MM.1S (cell line): ENCODE results near the gene HIPK2.

Source experiments
- DNase-seq: peaks from one replicate; pipeline ENCODE4 v3.0.0-alpha.2; 2015
- H2AFZ ChIP-seq: fragments of 300-600 bp; sonication (generic); 2 replicates; pipeline ENCODE4 v1.6.0; 2016; ENCODE audit warnings: antibody characterized with exemption, low read length
- H3F3A ChIP-seq: fragments of 300-600 bp; sonication (generic); 2 replicates; pipeline ENCODE4 v1.6.1; 2016; ENCODE audit warnings: mild to moderate bottlenecking, antibody characterized with exemption, low read length, moderate library complexity, mixed read lengths; ENCODE audit not compliant: insufficient read depth
- H3K27ac ChIP-seq: fragments of 300-600 bp; sonication (generic); 2 replicates; pipeline ENCODE4 v1.5.1; 2016; ENCODE audit warnings: mild to moderate bottlenecking, low read length
- H3K27me3 ChIP-seq: fragments of 300-600 bp; sonication (generic); replicated peaks from 2 replicates; pipeline ENCODE4 v1.6.0; 2016; ENCODE audit warnings: low read length; ENCODE audit not compliant: insufficient read depth
- H3K36me3 ChIP-seq: fragments of 300-600 bp; sonication (generic); replicated peaks from 2 replicates; pipeline ENCODE4 v1.6.1; 2016; ENCODE audit warnings: mild to moderate bottlenecking, low read length, mixed read lengths; ENCODE audit not compliant: insufficient read depth
- H3K4me1 ChIP-seq: fragments of 300-600 bp; sonication (generic); 2 replicates; pipeline ENCODE4 v1.6.1; 2016; ENCODE audit warnings: low read length, mixed read lengths
- H3K4me2 ChIP-seq: fragments of 300-600 bp; sonication (generic); 2 replicates; pipeline ENCODE4 v1.6.0; 2016; ENCODE audit warnings: low read depth, low read length
- H3K4me3 ChIP-seq: fragments of 300-600 bp; sonication (generic); 2 replicates; pipeline ENCODE4 v1.5.1; 2016; ENCODE audit warnings: low read length, mixed read lengths
- H3K79me2 ChIP-seq: fragments of 300-600 bp; sonication (generic); 2 replicates; pipeline ENCODE4 v1.6.1; 2016; ENCODE audit warnings: mixed run types, low read length, mixed read lengths
- H3K9ac ChIP-seq: fragments of 300-600 bp; sonication (generic); 2 replicates; pipeline ENCODE4 v1.6.1; 2016; ENCODE audit warnings: low read length, mixed read lengths
- H3K9me2 ChIP-seq: fragments of 300-600 bp; sonication (generic); replicated peaks from 2 replicates; pipeline ENCODE4 v1.6.1; 2016; ENCODE audit warnings: mild to moderate bottlenecking, low read length, mixed read lengths; ENCODE audit not compliant: insufficient read depth
- H3K9me3 ChIP-seq: fragments of 300-600 bp; sonication (generic); replicated peaks from 2 replicates; pipeline ENCODE4 v1.6.1; 2016; ENCODE audit warnings: mild to moderate bottlenecking, low read length, mixed read lengths; ENCODE audit not compliant: insufficient read depth
- H4K20me1 ChIP-seq: fragments of 300-600 bp; sonication (generic); 2 replicates; pipeline ENCODE4 v1.6.1; 2016; ENCODE audit warnings: mild to moderate bottlenecking, low read length, moderate library complexity, mixed read lengths; ENCODE audit not compliant: insufficient read depth
- CTCF ChIP-seq: fragments of 300-600 bp; sonication (generic); IDR thresholded peaks from 2 replicates; pipeline ENCODE4 v1.5.1; 2016; ENCODE audit warnings: antibody characterized with exemption, low read length, mixed read lengths
- EZH2 ChIP-seq: fragments of 300-600 bp; sonication (generic); optimal IDR thresholded peaks from 2 replicates; pipeline ENCODE3; 2017; ENCODE audit warnings: low read depth, mild to moderate bottlenecking, antibody characterized with exemption, low read length, mixed read lengths
- EZH2phosphoT487 ChIP-seq: fragments of 300-600 bp; sonication (generic); IDR thresholded peaks from 2 replicates; pipeline ENCODE4 v1.6.1; 2018; ENCODE audit warnings: antibody characterized with exemption, low read length

Gene HIPK2

GRCh38 chr7:139657725-139658124 is 120.1 kb downstream of the HIPK2 start:
- Histone ChIP-seq H3K9me3 (no peaks in the 10 kb centered on the region), H2AFZ (no peak overlapping the region), H3K27me3 (no peaks in the 10 kb centered on the region), H3F3A (no peaks in the 10 kb centered on the region), H3K4me1 (no peaks in the 10 kb centered on the region), H4K20me1 (no peaks in the 10 kb centered on the region), H3K27ac (no peak overlapping the region), H3K9ac (no peak overlapping the region), H3K9me2 (no peaks in the 10 kb centered on the region), H3K4me2 (no peak overlapping the region), H3K36me3 (no peaks in the 10 kb centered on the region), H3K79me2 (peaks cover 14% of the 10 kb centered on the region), H3K4me3 (no peak overlapping the region)
- TF ChIP-seq EZH2 (no peak), EZH2phosphoT487 (no peak), CTCF (no peak)
- no peak for DNase-seq

- H3K9me2 ChIP-seq, result no peaks in the 10 kb centered on the region
- no peak overlapping the region for H3K4me3 ChIP-seq
- H3K27me3 ChIP-seq, result no peaks in the 10 kb centered on the region
- H3K4me2 ChIP-seq, result no peak overlapping the region
- TF ChIP-seq EZH2 (no peak), CTCF (no peak), EZH2phosphoT487 (no peak)
- no peak overlapping the region for H2AFZ ChIP-seq
- H3K4me1 ChIP-seq, result no peaks in the 10 kb centered on the region
- no peaks in the 10 kb centered on the region for H3K9me3 ChIP-seq
- no peak overlapping the region for H3K27ac ChIP-seq
- no peak for DNase-seq
- H3K79me2 ChIP-seq, result peaks cover 12% of the 10 kb centered on the region
- H3K9ac ChIP-seq, result no peak overlapping the region
- H3K36me3 ChIP-seq, result no peaks in the 10 kb centered on the region
- no peaks in the 10 kb centered on the region for H4K20me1 ChIP-seq
- no peaks in the 10 kb centered on the region for H3F3A ChIP-seq
Measured at GRCh38 chr7:139656387-139656786, 121.4 kb downstream of the HIPK2 start.

GRCh38 chr7:139655305-139655704 is 122.5 kb downstream of the HIPK2 start:
- Histone ChIP-seq H3K27me3 (no peaks in the 10 kb centered on the region), H3K4me3 (no peak overlapping the region), H3K36me3 (no peaks in the 10 kb centered on the region), H3K27ac (no peak overlapping the region), H3K9me3 (no peaks in the 10 kb centered on the region), H3K9me2 (no peaks in the 10 kb centered on the region), H2AFZ (no peak overlapping the region), H4K20me1 (no peaks in the 10 kb centered on the region), H3K9ac (no peak overlapping the region), H3K4me1 (no peaks in the 10 kb centered on the region), H3F3A (no peaks in the 10 kb centered on the region), H3K79me2 (0 out of 2 replicates have a peak, but pooled peaks cover 4% of the 10 kb centered on the region), H3K4me2 (no peak overlapping the region)
- no peak for DNase-seq
- no peak for TF ChIP-seq CTCF
- no peak for TF ChIP-seq EZH2phosphoT487
- TF ChIP-seq EZH2, result no peak
